Measurements from ENCODE around the gene MCAT.

- TF ChIP-seq EZH2 (IDR thresholded peaks at IDR 0.05; ENCODE audit: insufficient read depth, poor library complexity, severe bottlenecking) (no peak), EZH2phosphoT487 (IDR thresholded peaks at IDR 0.05; ENCODE audit: insufficient read depth, low read depth) (no peak)
These were observed 1.8 kb upstream of the MCAT start for GRCh38 chr22:43144949-43145348.
